HEK293 (cell line): ENCODE results near the gene SRP72.
A peak's percentile ranks its signal among the peaks of the same experiment; 100 is the strongest.

Experiments used
- FEZF1 ChIP-seq: fragments of 450-650 bp; formaldehyde crosslinking; IDR thresholded peaks from 2 replicates; pipeline ENCODE4 v1.5.1; 2016; ENCODE audit warnings: missing biosample characterization, missing genetic modification characterization
- ZBTB8A ChIP-seq: fragments of 450-650 bp; formaldehyde crosslinking; IDR thresholded peaks from 2 replicates; pipeline ENCODE4 v1.5.1; 2016; ENCODE audit warnings: missing biosample characterization, missing genetic modification characterization
- ZFP37 ChIP-seq: fragments of 450-650 bp; formaldehyde crosslinking; IDR thresholded peaks from 2 replicates; pipeline ENCODE4 v1.5.1; 2016; ENCODE audit warnings: missing biosample characterization, missing genetic modification characterization
- ZNF146 ChIP-seq: fragments of 450-650 bp; formaldehyde crosslinking; IDR thresholded peaks from 2 replicates; pipeline ENCODE4 v1.5.1; 2016; ENCODE audit warnings: missing biosample characterization, missing genetic modification characterization
- ZNF211 ChIP-seq: fragments of 450-650 bp; formaldehyde crosslinking; IDR thresholded peaks from 2 replicates; pipeline ENCODE4 v1.5.1; 2016; ENCODE audit warnings: low read depth, missing biosample characterization, missing genetic modification characterization
- ZNF324 ChIP-seq: fragments of 450-650 bp; formaldehyde crosslinking; IDR thresholded peaks from 2 replicates; pipeline ENCODE4 v1.5.1; 2016; ENCODE audit warnings: missing biosample characterization, missing genetic modification characterization
- ZNF335 ChIP-seq: fragments of 450-650 bp; formaldehyde crosslinking; conservative IDR thresholded peaks from 2 replicates; pipeline ENCODE4 v1.5.1; 2016; ENCODE audit warnings: missing biosample characterization, missing genetic modification characterization
- ZNF394 ChIP-seq: fragments of 450-650 bp; formaldehyde crosslinking; IDR thresholded peaks from 2 replicates; pipeline ENCODE4 v1.5.1; 2016; ENCODE audit warnings: missing biosample characterization, missing genetic modification characterization, mild to moderate bottlenecking, moderate library complexity, borderline replicate concordance
- ZNF423 ChIP-seq: fragments of 450-650 bp; formaldehyde crosslinking; IDR thresholded peaks from 2 replicates; pipeline ENCODE4 v1.5.1; 2016; ENCODE audit warnings: missing biosample characterization, missing genetic modification characterization
- ZNF501 ChIP-seq: fragments of 450-650 bp; formaldehyde crosslinking; IDR thresholded peaks from 2 replicates; pipeline ENCODE4 v1.5.1; 2016; ENCODE audit warnings: missing biosample characterization, missing genetic modification characterization
- ZNF561 ChIP-seq: fragments of 450-650 bp; IDR thresholded peaks from 2 replicates; pipeline ENCODE4 v1.5.1; 2018; ENCODE audit warnings: missing biosample characterization, missing genetic modification characterization, borderline replicate concordance
- ZNF600 ChIP-seq: fragments of 450-650 bp; formaldehyde crosslinking; IDR thresholded peaks from 2 replicates; pipeline ENCODE4 v1.5.1; 2016; ENCODE audit warnings: missing biosample characterization, missing genetic modification characterization
- ZNF629 ChIP-seq: fragments of 450-650 bp; formaldehyde crosslinking; IDR thresholded peaks from 2 replicates; pipeline ENCODE4 v1.5.1; 2017; ENCODE audit warnings: missing biosample characterization, missing genetic modification characterization
- ZNF747 ChIP-seq: fragments of 450-650 bp; formaldehyde crosslinking; IDR thresholded peaks from 2 replicates; pipeline ENCODE4 v1.5.1; 2016; ENCODE audit warnings: missing biosample characterization, missing genetic modification characterization
- ZNF791 ChIP-seq: fragments of 450-650 bp; formaldehyde crosslinking; IDR thresholded peaks from 2 replicates; pipeline ENCODE4 v1.5.1; 2016; ENCODE audit warnings: missing biosample characterization, missing genetic modification characterization
- ZSCAN30 ChIP-seq: fragments of 450-650 bp; IDR thresholded peaks from 2 replicates; pipeline ENCODE4 v1.5.1; 2018; ENCODE audit warnings: missing biosample characterization, mild to moderate bottlenecking, missing genetic modification characterization, moderate library complexity
- TF ChIP-seq, protein P1 (sequence below): fragments of 450-650 bp; formaldehyde crosslinking; IDR thresholded peaks from 2 replicates; pipeline ENCODE4 v1.5.1; 2016; ENCODE audit warnings: missing biosample characterization, missing genetic modification characterization, low read depth
- TF ChIP-seq, protein P2 (sequence below): fragments of 450-650 bp; formaldehyde crosslinking; IDR thresholded peaks from 2 replicates; pipeline ENCODE4 v1.5.1; 2016; ENCODE audit warnings: missing biosample characterization, missing genetic modification characterization
- TF ChIP-seq, protein P3 (sequence below): fragments of 450-650 bp; formaldehyde crosslinking; IDR thresholded peaks from 2 replicates; pipeline ENCODE4 v1.5.1; 2016; ENCODE audit warnings: missing biosample characterization, missing genetic modification characterization
- TF ChIP-seq, protein P4 (sequence below): fragments of 450-650 bp; formaldehyde crosslinking; IDR thresholded peaks from 2 replicates; pipeline ENCODE4 v1.5.1; 2017; ENCODE audit warnings: missing biosample characterization, missing genetic modification characterization
- TF ChIP-seq, protein P5 (sequence below): fragments of 450-650 bp; formaldehyde crosslinking; IDR thresholded peaks from 2 replicates; pipeline ENCODE4 v1.5.1; 2016; ENCODE audit warnings: missing biosample characterization, missing genetic modification characterization, low read depth
- TF ChIP-seq, protein P6 (sequence below): fragments of 450-650 bp; formaldehyde crosslinking; IDR thresholded peaks from 2 replicates; pipeline ENCODE4 v1.5.1; 2016; ENCODE audit warnings: missing biosample characterization, missing genetic modification characterization

The SRP72 gene

DNA sequence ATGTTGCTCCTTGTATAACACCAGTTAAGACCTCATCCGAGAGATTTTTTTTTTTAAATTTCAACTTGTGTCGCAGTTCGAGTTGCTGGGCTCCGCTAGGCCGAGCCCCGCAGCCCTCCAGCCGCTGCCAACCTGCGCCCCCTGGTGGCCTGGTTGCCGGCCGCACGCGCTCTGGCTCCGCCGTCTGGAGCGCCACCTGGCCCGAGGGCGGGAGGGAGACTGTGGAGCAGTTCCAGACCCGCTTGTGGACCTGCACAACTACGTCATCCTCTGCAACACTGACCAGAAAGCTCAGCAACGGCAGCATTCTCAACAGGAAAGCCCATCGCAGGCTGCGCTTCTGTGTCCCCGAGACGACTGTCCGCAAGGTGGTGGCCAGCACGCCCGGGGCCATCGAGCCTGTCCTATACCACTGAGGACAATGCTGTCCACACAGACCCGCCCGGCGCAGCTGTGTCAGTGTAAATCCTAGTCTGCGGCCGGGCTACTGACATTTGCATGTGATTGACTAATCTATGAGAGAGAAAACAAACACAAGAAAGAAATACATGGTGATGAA lies 77.2 kb downstream of the SRP72 start (continued):
- TF ChIP-seq, protein P1, sequence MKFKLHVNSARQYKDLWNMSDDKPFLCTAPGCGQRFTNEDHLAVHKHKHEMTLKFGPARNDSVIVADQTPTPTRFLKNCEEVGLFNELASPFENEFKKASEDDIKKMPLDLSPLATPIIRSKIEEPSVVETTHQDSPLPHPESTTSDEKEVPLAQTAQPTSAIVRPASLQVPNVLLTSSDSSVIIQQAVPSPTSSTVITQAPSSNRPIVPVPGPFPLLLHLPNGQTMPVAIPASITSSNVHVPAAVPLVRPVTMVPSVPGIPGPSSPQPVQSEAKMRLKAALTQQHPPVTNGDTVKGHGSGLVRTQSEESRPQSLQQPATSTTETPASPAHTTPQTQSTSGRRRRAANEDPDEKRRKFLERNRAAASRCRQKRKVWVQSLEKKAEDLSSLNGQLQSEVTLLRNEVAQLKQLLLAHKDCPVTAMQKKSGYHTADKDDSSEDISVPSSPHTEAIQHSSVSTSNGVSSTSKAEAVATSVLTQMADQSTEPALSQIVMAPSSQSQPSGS (tag by site-specific recombination), result peak; percentile 91
- peak; percentile 88; the same call in 1 of the 2 replicates for TF ChIP-seq ZSCAN30 (tag by site-specific recombination)
- 0 out of 2 replicates have a peak, but pooled peaks have one; percentile 30 for TF ChIP-seq ZNF324
- TF ChIP-seq, protein P2, sequence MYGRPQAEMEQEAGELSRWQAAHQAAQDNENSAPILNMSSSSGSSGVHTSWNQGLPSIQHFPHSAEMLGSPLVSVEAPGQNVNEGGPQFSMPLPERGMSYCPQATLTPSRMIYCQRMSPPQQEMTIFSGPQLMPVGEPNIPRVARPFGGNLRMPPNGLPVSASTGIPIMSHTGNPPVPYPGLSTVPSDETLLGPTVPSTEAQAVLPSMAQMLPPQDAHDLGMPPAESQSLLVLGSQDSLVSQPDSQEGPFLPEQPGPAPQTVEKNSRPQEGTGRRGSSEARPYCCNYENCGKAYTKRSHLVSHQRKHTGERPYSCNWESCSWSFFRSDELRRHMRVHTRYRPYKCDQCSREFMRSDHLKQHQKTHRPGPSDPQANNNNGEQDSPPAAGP, result no peak
- peak; percentile 97 for TF ChIP-seq ZNF600 (tag by site-specific recombination)
- no peak for TF ChIP-seq ZNF791 (tag by site-specific recombination)
- TF ChIP-seq, protein P3, sequence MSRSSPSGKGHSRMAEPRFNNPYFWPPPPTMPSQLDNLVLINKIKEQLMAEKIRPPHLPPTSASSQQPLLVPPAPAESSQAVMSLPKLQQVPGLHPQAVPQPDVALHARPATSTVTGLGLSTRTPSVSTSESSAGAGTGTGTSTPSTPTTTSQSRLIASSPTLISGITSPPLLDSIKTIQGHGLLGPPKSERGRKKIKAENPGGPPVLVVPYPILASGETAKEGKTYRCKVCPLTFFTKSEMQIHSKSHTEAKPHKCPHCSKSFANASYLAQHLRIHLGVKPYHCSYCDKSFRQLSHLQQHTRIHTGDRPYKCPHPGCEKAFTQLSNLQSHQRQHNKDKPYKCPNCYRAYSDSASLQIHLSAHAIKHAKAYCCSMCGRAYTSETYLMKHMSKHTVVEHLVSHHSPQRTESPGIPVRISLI (tag by site-specific recombination), result peak; percentile 86
- peak; percentile 47; the same call in 1 of the 2 replicates for TF ChIP-seq ZBTB8A (tag by site-specific recombination)
- no peak for TF ChIP-seq ZNF423 (tag by site-specific recombination)
- TF ChIP-seq ZNF335 (tag by site-specific recombination), result peak; percentile 47
- TF ChIP-seq, protein P4, sequence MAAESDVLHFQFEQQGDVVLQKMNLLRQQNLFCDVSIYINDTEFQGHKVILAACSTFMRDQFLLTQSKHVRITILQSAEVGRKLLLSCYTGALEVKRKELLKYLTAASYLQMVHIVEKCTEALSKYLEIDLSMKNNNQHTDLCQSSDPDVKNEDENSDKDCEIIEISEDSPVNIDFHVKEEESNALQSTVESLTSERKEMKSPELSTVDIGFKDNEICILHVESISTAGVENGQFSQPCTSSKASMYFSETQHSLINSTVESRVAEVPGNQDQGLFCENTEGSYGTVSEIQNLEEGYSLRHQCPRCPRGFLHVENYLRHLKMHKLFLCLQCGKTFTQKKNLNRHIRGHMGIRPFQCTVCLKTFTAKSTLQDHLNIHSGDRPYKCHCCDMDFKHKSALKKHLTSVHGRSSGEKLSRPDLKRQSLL, result peak; percentile 77
- TF ChIP-seq ZNF211, result no peak
- TF ChIP-seq, protein P5, sequence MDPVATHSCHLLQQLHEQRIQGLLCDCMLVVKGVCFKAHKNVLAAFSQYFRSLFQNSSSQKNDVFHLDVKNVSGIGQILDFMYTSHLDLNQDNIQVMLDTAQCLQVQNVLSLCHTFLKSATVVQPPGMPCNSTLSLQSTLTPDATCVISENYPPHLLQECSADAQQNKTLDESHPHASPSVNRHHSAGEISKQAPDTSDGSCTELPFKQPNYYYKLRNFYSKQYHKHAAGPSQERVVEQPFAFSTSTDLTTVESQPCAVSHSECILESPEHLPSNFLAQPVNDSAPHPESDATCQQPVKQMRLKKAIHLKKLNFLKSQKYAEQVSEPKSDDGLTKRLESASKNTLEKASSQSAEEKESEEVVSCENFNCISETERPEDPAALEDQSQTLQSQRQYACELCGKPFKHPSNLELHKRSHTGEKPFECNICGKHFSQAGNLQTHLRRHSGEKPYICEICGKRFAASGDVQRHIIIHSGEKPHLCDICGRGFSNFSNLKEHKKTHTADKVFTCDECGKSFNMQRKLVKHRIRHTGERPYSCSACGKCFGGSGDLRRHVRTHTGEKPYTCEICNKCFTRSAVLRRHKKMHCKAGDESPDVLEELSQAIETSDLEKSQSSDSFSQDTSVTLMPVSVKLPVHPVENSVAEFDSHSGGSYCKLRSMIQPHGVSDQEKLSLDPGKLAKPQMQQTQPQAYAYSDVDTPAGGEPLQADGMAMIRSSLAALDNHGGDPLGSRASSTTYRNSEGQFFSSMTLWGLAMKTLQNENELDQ, result no peak
- TF ChIP-seq, protein P6, sequence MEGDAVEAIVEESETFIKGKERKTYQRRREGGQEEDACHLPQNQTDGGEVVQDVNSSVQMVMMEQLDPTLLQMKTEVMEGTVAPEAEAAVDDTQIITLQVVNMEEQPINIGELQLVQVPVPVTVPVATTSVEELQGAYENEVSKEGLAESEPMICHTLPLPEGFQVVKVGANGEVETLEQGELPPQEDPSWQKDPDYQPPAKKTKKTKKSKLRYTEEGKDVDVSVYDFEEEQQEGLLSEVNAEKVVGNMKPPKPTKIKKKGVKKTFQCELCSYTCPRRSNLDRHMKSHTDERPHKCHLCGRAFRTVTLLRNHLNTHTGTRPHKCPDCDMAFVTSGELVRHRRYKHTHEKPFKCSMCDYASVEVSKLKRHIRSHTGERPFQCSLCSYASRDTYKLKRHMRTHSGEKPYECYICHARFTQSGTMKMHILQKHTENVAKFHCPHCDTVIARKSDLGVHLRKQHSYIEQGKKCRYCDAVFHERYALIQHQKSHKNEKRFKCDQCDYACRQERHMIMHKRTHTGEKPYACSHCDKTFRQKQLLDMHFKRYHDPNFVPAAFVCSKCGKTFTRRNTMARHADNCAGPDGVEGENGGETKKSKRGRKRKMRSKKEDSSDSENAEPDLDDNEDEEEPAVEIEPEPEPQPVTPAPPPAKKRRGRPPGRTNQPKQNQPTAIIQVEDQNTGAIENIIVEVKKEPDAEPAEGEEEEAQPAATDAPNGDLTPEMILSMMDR, result peak; percentile 98
- peak; percentile 88 for TF ChIP-seq ZNF629 (tag by site-specific recombination)
- peak; percentile 82 for TF ChIP-seq ZNF501 (tag by site-specific recombination)
- TF ChIP-seq ZNF747 (tag by site-specific recombination), result no peak
- TF ChIP-seq ZNF146, result no peak
- no peak for TF ChIP-seq FEZF1
- no peak for TF ChIP-seq ZNF561 (tag by site-specific recombination)
- TF ChIP-seq ZNF394 (tag by site-specific recombination), result 0 out of 2 replicates have a peak, but pooled peaks have one; percentile 39
- peak; percentile 63; the same call in 1 of the 2 replicates for TF ChIP-seq ZFP37
- TF ChIP-seq, all 188 proteins: peak for 32
